HG02981 (cell line): ENCODE results near the gene HDHD3.
"Not testable (repeated sequence)": the region's sequence is repeated elsewhere in the genome, so short reads cannot be mapped to it uniquely, and the experiment has no call there.

ENCODE experiments used
- ATAC-seq: cut with Tn5 transposase; IDR thresholded peaks from one replicate; pipeline ENCODE4 v1.9.1; 2021; ENCODE audit warnings: mild to moderate bottlenecking, moderate library complexity; ENCODE audit not compliant: unreplicated experiment

Gene HDHD3

GRCh38 chr9:113390192-113390960, 13.6 kb upstream of the HDHD3 start:
- ATAC-seq = no peak

DNA sequence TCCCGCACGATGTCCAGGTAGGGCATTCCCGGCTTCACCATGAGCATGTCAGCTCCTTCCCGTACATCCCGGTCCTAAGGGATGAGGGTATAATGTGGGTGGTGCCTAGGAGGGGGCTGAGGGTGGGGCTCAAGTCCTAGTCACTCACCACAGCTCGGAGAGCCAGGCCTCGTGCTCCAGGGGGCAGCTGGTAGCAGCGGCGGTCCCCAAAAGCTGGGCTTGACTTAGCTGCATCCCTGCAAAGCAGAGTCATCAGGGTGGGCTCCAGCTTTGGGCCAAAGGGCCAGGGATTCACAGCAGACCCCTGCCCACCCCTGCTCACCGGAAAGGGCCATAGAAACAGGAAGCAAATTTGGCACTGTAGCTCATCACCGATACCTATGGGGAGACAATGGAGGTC, 12.7 kb upstream of the HDHD3 start:
- no peak for ATAC-seq

DNA sequence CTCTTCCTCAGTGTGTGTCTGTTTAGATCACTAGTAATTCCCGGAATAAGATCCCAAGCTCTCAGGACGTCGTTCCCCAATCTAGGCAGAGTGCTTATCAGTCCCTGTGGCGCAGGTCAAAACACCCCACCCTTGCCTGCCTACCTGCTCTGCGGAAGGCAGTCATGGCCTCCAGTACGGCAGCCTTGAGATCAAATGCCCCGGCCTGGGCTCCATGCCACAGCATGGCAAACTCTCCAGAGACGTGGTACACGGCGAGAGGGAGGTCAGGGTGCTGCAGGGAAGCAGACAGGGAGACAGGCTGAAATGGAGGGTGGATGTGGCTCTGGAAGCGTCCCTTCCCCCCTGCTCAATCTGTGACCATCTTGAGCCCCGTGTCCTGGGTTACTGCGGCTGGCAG, 12.0 kb upstream of the HDHD3 start:
- ATAC-seq = no peak

GRCh38 chr9:113387560-113388230, 10.9 kb upstream of the HDHD3 start:
- ATAC-seq = no peak

- ATAC-seq = no peak
Measured at GRCh38 chr9:113386571-113387393, 10.0 kb upstream of the HDHD3 start.

DNA sequence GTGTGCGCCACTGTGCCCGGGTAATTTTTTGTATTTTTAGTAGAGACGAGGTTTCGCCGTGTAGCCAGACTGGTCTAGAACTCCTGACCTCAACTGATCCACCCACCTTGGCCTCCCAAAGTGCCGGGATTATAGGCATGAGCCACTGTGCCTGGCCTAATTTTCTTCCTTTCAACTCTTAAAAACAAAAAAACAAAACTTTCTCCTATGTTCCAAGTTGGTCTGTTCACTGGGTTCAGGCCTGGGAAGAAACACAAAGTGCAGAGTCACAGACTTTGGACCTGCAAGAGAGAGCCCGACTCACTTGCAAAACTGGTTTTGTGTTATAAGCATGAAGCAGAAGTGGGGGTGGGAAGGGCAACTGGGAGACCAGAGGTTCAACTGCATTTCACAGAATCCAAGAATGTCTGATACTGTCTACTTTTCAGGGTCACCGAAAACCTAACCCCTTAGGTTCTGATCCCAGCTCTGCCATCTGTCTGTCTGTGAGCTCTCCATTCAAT, 5.2 kb upstream of the HDHD3 start:
- no peak for ATAC-seq

DNA sequence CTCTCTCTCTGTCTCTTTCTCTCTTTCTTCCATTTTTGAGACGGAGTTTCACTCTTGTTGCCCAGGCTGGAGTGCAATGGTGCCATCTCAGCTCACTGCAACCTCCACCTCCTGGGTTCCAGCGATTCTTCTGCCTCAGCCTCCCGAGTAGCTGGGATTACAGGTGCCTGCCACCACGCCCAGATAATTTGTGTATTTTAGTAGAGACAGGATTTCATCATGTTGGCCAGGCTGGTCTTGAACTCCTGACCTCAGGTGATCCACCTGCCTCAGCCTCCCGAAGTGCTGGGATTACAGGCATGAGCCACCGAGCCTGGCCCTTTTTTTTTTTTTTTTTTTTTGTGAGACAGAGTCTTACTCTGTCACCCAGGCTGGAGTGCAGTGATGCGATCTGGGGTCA, 4.7 kb upstream of the HDHD3 start:
- ATAC-seq = not testable (repeated sequence)

GRCh38 chr9:113380869-113381378, 4.1 kb upstream of the HDHD3 start:
- peak; percentile 45 for ATAC-seq

DNA sequence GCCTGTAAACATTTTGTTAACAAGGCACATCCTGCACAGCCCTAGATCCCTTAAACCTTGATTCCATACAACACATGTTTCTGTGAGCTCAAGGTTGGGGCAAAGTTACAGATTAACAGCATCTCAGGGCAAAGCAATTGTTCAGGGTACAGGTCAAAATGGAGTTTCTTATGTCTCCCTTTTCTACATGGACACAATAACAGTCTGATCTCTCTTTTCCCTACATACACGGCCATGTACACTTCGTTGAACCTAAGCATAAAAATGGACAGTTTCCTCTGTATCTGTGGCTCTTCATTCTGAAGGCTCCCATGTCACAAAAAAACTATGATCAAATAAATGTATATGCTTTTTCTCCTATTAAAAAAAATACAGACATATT, 3.0 kb upstream of the HDHD3 start:
- ATAC-seq = not testable (repeated sequence)

DNA sequence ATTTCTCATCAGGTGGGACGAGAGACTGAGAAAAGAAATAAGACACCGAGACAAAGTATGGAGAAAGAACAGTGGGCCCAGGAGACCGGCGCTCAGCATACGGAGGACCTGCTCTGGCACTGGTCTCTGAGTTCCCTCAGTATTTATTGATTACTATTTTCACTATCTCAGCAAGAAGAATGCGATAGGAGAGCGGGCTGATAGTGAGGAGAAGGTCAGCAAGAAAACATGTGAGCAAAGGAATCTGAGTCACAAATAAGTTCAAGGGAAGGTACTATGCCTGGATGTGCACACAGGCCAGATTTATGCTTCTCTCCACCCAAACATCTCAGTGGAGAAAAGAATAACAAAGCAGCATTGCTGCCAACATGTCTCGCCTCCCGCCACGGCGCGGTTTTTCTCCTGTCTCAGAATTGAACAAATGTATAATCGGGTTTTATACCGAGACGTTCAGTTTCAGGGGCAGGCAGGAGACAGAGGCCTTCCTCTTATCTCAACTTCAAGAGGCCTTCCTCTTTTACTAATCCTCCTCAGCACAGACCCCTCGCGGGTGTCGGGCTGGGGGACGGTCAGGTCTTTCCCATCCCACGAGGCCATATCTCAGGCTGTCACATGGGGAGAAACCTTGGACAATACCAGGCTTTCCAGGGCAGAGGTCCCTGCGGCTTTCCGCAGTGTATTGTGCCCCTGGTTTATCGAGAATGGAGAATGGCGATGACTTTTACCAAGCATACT, 2.5 kb upstream of the HDHD3 start:
- not testable (repeated sequence) for ATAC-seq

DNA sequence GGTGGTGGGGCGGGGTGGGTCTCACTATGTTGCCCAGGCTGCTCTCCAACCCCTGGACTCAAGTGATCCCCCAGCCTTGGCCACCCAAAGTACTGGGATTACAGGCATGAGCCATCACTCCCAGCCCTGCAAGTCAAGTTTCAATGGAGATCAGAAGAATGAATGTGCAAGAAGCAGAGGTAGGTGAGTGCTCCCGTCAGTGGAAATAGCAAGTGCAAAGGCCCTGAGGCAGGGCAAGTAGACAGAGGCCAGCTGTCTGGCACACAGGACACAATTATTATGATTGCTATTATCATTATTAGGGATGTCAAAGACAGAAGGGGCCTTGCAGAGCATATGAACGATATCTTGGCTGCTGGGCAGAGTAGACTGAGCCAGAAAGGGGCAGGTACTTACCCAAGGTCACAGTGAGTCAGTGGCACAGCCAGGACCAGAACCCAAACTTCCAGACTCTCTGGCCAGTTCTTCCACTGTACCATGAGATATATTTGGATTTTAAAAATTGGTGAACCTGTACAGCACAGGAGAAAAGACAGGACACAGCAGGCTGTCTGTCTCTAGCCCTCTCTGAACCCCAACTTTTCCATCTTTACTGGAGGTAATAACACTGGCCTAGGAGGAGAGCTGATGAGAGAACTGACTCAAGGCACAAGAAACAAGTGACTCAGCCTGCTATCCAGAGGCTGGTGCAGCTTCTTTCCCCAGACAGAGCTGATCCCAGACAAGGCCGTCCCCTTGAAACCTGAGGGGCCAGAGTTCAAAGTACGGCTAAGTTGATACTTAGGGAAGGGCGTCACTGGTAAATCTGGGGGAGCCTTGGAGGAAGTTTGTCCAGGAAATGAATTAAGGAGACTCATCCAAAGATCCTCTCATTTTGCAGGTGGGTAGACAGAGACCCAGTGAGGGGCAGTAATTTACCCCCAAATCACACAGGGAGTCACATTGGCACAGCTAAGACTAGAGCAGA, 1.4 kb downstream of the HDHD3 start:
- no peak for ATAC-seq

- no peak for ATAC-seq
Measured at GRCh38 chr9:113373676-113374392, 3.0 kb downstream of the HDHD3 start.

GRCh38 chr9:113373256-113373655, 3.5 kb downstream of the HDHD3 start:
- no peak for ATAC-seq

DNA sequence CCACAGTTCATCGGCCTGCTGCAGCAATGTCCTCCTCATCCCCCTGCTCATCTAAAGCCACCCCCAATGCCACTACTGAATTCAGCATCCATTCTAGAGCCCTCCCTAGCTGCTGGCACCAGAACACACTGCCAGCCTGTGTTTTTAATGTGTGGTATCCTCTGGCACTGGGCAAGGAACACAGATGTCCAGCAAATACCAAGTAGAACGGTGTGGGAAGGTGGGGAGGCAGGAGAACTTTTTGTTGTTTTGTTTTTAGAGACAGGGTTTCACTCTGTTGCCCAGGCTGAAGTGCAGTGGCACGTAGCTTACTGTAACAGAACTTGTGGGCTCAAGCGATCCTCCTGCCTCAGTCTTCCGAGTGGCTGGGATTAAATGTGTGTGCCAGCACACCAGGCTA, 4.7 kb downstream of the HDHD3 start:
- ATAC-seq = no peak

GRCh38 chr9:113370806-113371325, 5.9 kb downstream of the HDHD3 start:
- ATAC-seq = no peak

GRCh38 chr9:113369855-113370140, 7.0 kb downstream of the HDHD3 start:
- no peak for ATAC-seq

DNA sequence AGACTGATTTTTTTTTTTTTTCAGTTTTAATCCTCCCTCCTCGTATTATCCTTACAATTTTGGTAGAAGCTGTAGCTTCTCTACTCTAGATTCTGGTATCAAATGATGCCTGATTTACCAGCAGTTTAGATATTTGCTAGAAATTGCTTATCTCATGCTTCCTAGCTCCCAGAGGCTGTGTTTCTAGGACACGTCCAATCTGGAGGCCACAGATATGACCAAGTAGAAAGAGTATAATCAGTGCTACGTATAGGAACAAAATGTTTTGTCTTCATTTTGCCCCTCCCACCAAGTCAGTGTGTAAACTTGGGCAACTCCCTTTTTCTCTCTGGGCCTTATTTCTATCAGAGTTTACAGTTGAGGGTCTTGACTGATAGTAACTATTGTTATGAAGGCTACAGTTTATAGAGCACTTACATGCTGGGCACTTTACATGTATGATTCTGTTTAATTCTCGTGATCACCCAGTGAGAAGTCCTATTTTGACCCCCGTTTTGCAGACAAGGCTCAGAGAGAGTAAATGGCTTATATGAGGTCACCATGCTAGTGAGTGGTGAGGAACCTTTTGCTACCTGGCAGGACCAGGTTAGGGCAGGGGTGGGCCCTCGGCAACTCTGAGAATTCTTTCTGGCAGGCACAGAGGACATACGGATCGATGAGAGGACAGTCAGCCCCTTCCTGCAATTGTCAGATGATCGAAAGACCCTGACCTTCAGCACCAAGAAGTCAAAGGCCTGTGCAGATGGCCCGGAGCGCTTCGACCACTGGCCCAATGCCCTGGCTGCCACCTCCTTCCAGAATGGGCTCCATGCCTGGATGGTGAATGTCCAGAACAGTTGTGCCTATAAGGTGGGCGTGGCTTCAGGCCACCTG, 7.6 kb downstream of the HDHD3 start:
- ATAC-seq = no peak
